IPS-11a (cell line): Measurements from ENCODE around the gene USP9X.
"Not testable (repeated sequence)": the region's sequence is repeated elsewhere in the genome, so short reads cannot be mapped to it uniquely, and the experiment has no call there.

Experiments
- H3K4me3 ChIP-seq: one replicate; pipeline ENCODE4 v1.5.1; 2013; ENCODE audit warnings: low read depth, low read length, control low read depth

USP9X gene

GRCh38 chrX:41178201-41178600, 93.0 kb downstream of the USP9X start:
- H3K4me3 ChIP-seq = no peak overlapping the region

- H3K4me3 ChIP-seq = no peak overlapping the region
Measured at GRCh38 chrX:41180194-41180908, 95.1 kb downstream of the USP9X start.

GRCh38 chrX:41184312-41184711, 99.1 kb downstream of the USP9X start:
- no peak overlapping the region for H3K4me3 ChIP-seq

- H3K4me3 ChIP-seq = not testable (repeated sequence)
Measured at GRCh38 chrX:41186946-41187345, 101.7 kb downstream of the USP9X start.

- no peak overlapping the region for H3K4me3 ChIP-seq
Measured at GRCh38 chrX:41189156-41189555, 103.9 kb downstream of the USP9X start.

- H3K4me3 ChIP-seq = no peak overlapping the region
Measured at GRCh38 chrX:41192880-41193279, 107.6 kb downstream of the USP9X start.

- H3K4me3 ChIP-seq = no peak overlapping the region
Measured at GRCh38 chrX:41198410-41198809, 113.2 kb downstream of the USP9X start.

- no peak overlapping the region for H3K4me3 ChIP-seq
Measured at GRCh38 chrX:41200785-41201184, 115.5 kb downstream of the USP9X start.

- H3K4me3 ChIP-seq = no peak overlapping the region
Measured at GRCh38 chrX:41209853-41210252, 124.6 kb downstream of the USP9X start.

- no peak overlapping the region for H3K4me3 ChIP-seq
Measured at GRCh38 chrX:41224605-41225004, 139.4 kb downstream of the USP9X start.

- no peak overlapping the region for H3K4me3 ChIP-seq
Measured at GRCh38 chrX:41233988-41234387, 148.7 kb downstream of the USP9X start.

GRCh38 chrX:41234471-41234870, 149.2 kb downstream of the USP9X start:
- not testable (repeated sequence) for H3K4me3 ChIP-seq

- no peak overlapping the region for H3K4me3 ChIP-seq
Measured at GRCh38 chrX:41234962-41235361, 149.7 kb downstream of the USP9X start.

GRCh38 chrX:41236629-41237028, 151.4 kb downstream of the USP9X start:
- H3K4me3 ChIP-seq = no peak overlapping the region

GRCh38 chrX:41240509-41240908, 155.3 kb downstream of the USP9X start:
- no peak overlapping the region for H3K4me3 ChIP-seq

- H3K4me3 ChIP-seq = no peak overlapping the region
Measured at GRCh38 chrX:41241962-41242361, 156.7 kb downstream of the USP9X start.

GRCh38 chrX:41245641-41246040, 160.4 kb downstream of the USP9X start:
- H3K4me3 ChIP-seq = no peak overlapping the region

- H3K4me3 ChIP-seq = no peak overlapping the region
Measured at GRCh38 chrX:41250867-41251266, 165.6 kb downstream of the USP9X start.

GRCh38 chrX:41257801-41258200, 172.6 kb downstream of the USP9X start:
- no peak overlapping the region for H3K4me3 ChIP-seq

GRCh38 chrX:41258226-41258625, 173.0 kb downstream of the USP9X start:
- no peak overlapping the region for H3K4me3 ChIP-seq

GRCh38 chrX:41258871-41259270, 173.6 kb downstream of the USP9X start:
- no peak overlapping the region for H3K4me3 ChIP-seq

GRCh38 chrX:41259516-41259915, 174.3 kb downstream of the USP9X start:
- H3K4me3 ChIP-seq = no peak overlapping the region

GRCh38 chrX:41265615-41266014, 180.4 kb downstream of the USP9X start:
- H3K4me3 ChIP-seq = no peak overlapping the region
